Right atrium auricular region (tissue), 2 donors: ENCODE results near the gene SMAD9. TPM values are rescaled to one million over a fixed set of nuclear protein-coding genes. Genes with fewer than 3 reads are reported as not detected.

Source experiments
- DNase-seq: peaks from one replicate; pipeline ENCODE4 v3.0.0-alpha.2; 2019; ENCODE audit warnings: low spot score
- H3K27ac ChIP-seq, 2 donors: fragments of 200-600 bp; sonication (generic); 1 replicate in 1 of 2; 2 replicates in 1 of 2; pipeline ENCODE4 v1.5.1; 2016 to 2019
- H3K27me3 ChIP-seq, 2 donors: fragments of 200-600 bp; sonication (generic); one replicate each; pipeline versions ENCODE4 v1.5.1 to v1.6.0; 2017 to 2019
- H3K36me3 ChIP-seq: fragments of 200-600 bp; sonication (generic); one replicate; pipeline ENCODE4 v1.5.1; 2016
- H3K4me1 ChIP-seq, 2 donors: fragments of 200-600 bp; sonication (generic); one replicate each; pipeline versions ENCODE4 v1.5.1 to v1.6.0; 2017 to 2019
- H3K4me3 ChIP-seq, 2 donors: fragments of 200-600 bp; sonication (generic); 1 replicate in 1 of 2; 2 replicates in 1 of 2; pipeline ENCODE4 v1.5.1; 2017 to 2019; ENCODE audit warnings: mild to moderate bottlenecking in 1 of 2, moderate library complexity in 1 of 2
- H3K9me3 ChIP-seq, 2 donors: fragments of 200-600 bp; sonication (generic); one replicate each; pipeline ENCODE4 v1.5.1; 2019
- total RNA-seq, 2 donors: library from RNA; depleted of rRNA; stranded (reverse); fragments of >200 nt; gene quantifications; one replicate each; pipeline ENCODE4 v1.1.0, GENCODE V29; 2016
- TF ChIP-seq, protein P1 (sequence below), 2 donors: fragments of 200-600 bp; sonication (generic); IDR thresholded peaks; one replicate each; pipeline ENCODE4 v1.5.1; 2019; ENCODE audit warnings: antibody characterized with exemption in 2 of 2

The SMAD9 gene
- total RNA-seq: 10 to 100 TPM in 1 of 2 donors, 1 to 10 TPM in 1; 3.2 to 15.6 TPM

DNA sequence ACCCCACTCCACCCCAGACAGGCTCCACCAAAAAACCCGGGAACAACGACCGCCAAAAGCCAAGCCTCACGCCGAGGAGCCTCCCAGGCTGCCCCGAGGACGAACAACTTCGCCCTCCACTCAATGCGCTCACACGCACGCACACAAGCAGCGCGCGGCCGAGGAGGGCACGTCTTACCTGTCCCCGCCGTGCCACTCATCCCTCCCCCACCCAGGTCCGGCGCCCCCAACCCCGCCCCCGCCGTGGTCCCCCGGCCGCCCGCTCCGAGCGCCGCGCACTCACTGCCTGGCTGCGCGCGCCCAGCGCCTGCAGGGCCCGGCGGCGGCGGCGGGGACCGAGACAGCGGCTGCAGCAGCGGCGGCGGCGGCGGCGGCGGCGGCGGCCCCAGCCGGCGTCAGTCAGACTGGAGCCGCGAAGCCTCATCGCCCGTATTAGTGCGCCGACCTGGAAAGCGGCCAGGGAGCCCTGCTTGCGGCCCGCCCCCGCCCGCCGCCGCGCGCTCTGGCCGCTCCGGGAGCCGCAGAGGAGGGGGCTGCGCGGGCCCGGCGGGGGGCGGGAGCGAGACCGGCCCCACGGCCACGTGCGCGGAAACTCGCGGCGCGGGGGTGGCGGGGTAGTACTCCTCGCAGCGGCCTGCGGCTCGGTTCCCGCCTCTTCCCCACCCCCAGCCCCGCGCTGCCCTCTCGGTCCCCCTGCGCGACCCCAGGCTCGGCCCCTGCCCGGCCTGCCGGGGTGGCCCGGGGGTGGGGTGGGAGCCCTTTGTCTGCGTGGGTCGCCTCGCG lies at the start of gene SMAD9:
Gene SMAD9 (minus strand): TSS at position 406 of the 783 bp plus-strand sequence. CDS start 40,549 bp downstream, outside the sequence.
- peak; percentile 70 for DNase-seq
- TF ChIP-seq, protein P1, sequence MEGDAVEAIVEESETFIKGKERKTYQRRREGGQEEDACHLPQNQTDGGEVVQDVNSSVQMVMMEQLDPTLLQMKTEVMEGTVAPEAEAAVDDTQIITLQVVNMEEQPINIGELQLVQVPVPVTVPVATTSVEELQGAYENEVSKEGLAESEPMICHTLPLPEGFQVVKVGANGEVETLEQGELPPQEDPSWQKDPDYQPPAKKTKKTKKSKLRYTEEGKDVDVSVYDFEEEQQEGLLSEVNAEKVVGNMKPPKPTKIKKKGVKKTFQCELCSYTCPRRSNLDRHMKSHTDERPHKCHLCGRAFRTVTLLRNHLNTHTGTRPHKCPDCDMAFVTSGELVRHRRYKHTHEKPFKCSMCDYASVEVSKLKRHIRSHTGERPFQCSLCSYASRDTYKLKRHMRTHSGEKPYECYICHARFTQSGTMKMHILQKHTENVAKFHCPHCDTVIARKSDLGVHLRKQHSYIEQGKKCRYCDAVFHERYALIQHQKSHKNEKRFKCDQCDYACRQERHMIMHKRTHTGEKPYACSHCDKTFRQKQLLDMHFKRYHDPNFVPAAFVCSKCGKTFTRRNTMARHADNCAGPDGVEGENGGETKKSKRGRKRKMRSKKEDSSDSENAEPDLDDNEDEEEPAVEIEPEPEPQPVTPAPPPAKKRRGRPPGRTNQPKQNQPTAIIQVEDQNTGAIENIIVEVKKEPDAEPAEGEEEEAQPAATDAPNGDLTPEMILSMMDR (IDR thresholded peaks at IDR 0.05): no peak
- peaks cover 0 to 11% of the 10 kb centered on the region in 2 donors for H3K4me1 ChIP-seq

DNA sequence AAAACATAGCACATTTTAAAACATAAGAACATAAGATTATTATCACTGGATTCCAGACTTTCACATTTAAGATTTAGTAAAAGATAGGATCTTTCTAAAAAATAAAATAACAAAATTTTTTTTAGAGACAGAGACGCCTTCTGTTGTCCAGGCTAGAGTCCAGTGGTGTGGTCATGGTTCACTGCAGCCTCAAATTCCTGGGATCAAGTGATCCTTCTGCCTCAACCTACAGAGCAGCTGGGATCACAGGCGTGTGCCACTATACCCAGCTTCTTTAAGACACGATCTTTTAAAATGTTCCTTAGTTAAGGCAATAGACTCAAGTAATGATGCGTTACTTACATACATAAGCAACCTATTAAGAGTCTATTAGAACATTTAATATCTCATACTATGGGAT lies 46.4 kb upstream of the SMAD9 start:
- Histone ChIP-seq H3K4me3 (no peak overlapping the region), H3K27ac (no peak overlapping the region), H3K4me1 (no peaks in the 10 kb centered on the region), H3K36me3 (peaks cover 66% of the 10 kb centered on the region), H3K9me3 (no peaks in the 10 kb centered on the region), H3K27me3 (no peaks in the 10 kb centered on the region)
- DNase-seq: no peak
- TF ChIP-seq, protein P1 (IDR thresholded peaks at IDR 0.05): no peak

More for the DNA sequence above, at the start of gene SMAD9:
- no peaks in the 10 kb centered on the region for H3K36me3 ChIP-seq
- peak within 1 kb of the TSS; percentile 73 for H3K27ac ChIP-seq
- H3K27me3 ChIP-seq: no peaks in the 10 kb centered on the region
- peak within 1 kb of the TSS; percentile 66 to 67 for H3K4me3 ChIP-seq
- no peaks in the 10 kb centered on the region for H3K9me3 ChIP-seq

DNA sequence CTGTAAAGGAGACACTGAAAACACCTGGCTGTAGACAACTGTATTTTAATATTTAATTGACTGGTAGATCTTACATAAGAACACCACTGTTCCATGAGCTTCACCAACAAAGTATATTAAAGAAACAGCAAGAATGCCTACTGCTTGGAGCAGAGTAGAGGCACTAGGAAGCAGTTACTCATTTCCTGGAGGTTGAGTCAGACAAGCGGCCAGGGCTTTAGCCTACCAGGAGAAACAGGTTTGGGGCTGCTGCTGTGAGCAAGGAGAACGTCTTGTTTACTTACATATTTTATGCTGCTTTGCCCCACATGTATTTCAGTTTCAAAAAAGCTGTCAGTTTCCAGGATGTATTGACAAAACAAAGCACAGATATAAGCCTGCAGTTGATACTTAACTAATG lies 45.7 kb upstream of the SMAD9 start:
- no peak overlapping the region for H3K27ac ChIP-seq
- no peaks in the 10 kb centered on the region for H3K27me3 ChIP-seq
- H3K4me1 ChIP-seq: no peaks in the 10 kb centered on the region
- TF ChIP-seq, protein P1 (IDR thresholded peaks at IDR 0.05): no peak
- H3K4me3 ChIP-seq: no peak overlapping the region
- H3K36me3 ChIP-seq: peaks cover 62% of the 10 kb centered on the region
- no peaks in the 10 kb centered on the region for H3K9me3 ChIP-seq
- no peak for DNase-seq

GRCh38 chr13:36959456-36960116 lies 39.5 kb upstream of the SMAD9 start:
- TF ChIP-seq, protein P1 (IDR thresholded peaks at IDR 0.05): no peak
- no peak overlapping the region for H3K27ac ChIP-seq
- H3K4me3 ChIP-seq: no peak overlapping the region
- DNase-seq: no peak
- no peaks in the 10 kb centered on the region for H3K9me3 ChIP-seq
- no peaks in the 10 kb centered on the region for H3K4me1 ChIP-seq
- H3K27me3 ChIP-seq: no peaks in the 10 kb centered on the region
- peaks cover 29% of the 10 kb centered on the region for H3K36me3 ChIP-seq

- no peak overlapping the region for H3K27ac ChIP-seq
Measured at GRCh38 chr13:36954542-36954941, 34.5 kb upstream of the SMAD9 start.

More at GRCh38 chr13:36954542-36954941, 34.5 kb upstream of the SMAD9 start:
- no peaks in the 10 kb centered on the region for H3K4me1 ChIP-seq
- no peak for DNase-seq
- H3K36me3 ChIP-seq: peaks cover 20% of the 10 kb centered on the region
- no peaks in the 10 kb centered on the region for H3K9me3 ChIP-seq
- TF ChIP-seq, protein P1 (IDR thresholded peaks at IDR 0.05): no peak
- H3K27me3 ChIP-seq: no peaks in the 10 kb centered on the region
- H3K4me3 ChIP-seq: no peak overlapping the region
